Ishikawa (cell line): ENCODE measurements around the gene ZBTB11.

Experiments used
- CREB1 ChIP-seq: IDR thresholded peaks from 2 replicates; pipeline ENCODE4 v1.6.1; 2012; ENCODE audit warnings: low read depth
- YY1 ChIP-seq: IDR thresholded peaks from 2 replicates; pipeline ENCODE4 v1.6.1; 2012; ENCODE audit warnings: low read depth
- ZBTB7A ChIP-seq: IDR thresholded peaks from 2 replicates; pipeline ENCODE4 v1.6.1; 2012; ENCODE audit warnings: low read depth

DNA sequence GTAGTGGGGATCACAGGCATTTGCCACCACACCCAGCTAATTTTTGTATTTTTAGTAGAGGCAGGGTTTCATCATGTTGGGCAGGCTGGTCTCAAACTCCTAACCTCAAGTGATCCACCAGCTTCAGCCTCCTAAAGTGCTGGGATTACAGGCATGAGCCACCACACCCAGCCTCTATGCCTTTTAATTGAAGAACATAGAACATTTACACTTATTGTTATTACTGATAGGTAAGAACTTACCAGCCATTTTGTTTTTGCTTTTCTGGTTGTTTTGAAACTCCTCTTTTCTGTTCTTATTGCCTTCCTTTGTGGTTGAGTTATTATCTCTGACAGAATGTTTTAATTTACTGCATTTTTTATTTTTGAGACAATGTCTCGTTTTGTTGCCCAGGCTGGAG is 73.7 kb downstream of the ZBTB11 start:
- TF ChIP-seq CREB1 (no peak), ZBTB7A (no peak), YY1 (no peak)
